ENCODE data around the gene CFI.
"Not testable (repeated sequence)": the region's sequence is repeated elsewhere in the genome, so short reads cannot be mapped to it uniquely, and the experiment has no call there.

CFI gene

GRCh38 chr4:109798866-109799265 is 2.9 kb downstream of the CFI start:
- DNase-seq (ENCODE audit: low read depth in 2 of 3, low spot score in 2 of 3) = no peak

GRCh38 chr4:109795059-109795458 is 6.7 kb downstream of the CFI start:
- no peak for DNase-seq (ENCODE audit: low read depth in 2 of 3, low spot score in 2 of 3)

DNA sequence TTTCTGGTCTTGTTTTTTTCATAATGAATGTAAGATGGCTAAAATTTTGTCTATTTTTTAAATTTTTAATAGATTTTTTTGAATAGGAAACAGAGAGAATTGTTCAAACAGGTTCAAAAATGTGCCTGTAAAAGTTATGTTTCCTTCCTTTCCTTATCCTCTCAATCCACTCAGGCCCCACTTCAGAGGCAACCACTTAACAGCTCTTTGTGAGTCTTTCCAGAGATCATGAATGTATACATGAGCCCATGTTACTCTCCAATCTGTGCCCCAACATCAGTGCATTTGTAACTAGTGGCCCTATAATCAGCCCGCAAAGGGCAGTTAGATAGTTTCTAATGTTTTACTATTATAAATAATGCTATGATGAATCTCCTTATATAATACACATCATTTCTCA is 14.0 kb downstream of the CFI start:
- DNase-seq (ENCODE audit: low read depth in 2 of 3, low spot score in 2 of 3) = no peak

DNA sequence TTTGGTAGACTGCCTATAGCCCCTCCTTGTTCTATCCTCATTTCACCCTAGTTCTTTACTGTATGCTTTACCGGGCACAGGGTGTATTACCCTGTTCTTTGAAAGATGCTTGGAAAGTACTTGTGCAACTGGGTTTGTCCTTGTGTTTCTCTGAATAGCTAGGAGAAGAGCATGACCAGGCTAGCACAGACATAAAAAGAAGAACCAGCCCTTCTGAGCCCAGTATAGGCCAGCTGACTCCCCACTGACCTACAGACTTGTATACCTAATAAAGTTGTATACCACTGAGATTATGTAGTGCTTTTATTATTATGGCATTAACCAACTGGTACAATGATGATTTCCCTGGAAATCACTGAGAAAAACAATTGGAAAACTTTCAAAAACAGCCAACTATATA is 15.0 kb downstream of the CFI start:
- DNase-seq (ENCODE audit: low read depth in 2 of 3, low spot score in 2 of 3) = no peak

GRCh38 chr4:109782092-109782491 is 19.7 kb downstream of the CFI start:
- not testable (repeated sequence) for DNase-seq (ENCODE audit: low read depth in 2 of 3, low spot score in 2 of 3)

- DNase-seq (ENCODE audit: low read depth in 2 of 3, low spot score in 2 of 3) = no peak
Observed at GRCh38 chr4:109764789-109765402, 36.9 kb downstream of the CFI start.

DNA sequence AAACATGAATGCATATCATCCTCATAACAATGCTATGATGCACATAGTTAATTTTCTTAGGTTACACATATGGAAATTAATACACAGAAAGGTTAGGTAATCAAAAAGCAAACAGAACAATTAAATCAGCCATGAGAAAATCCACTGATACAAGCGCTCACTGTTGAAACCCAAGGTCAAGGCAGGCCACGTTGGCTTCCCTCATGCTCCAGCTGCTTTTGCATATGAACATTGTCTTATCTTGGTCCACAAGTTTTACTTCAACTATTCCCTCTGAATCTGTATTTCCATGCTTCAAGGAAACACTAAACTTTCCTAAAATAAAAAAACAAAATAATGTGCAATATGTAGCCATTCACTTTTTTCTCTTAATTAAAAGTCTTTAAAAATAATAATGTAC is 37.4 kb downstream of the CFI start:
- no peak for DNase-seq (ENCODE audit: low read depth in 2 of 3, low spot score in 2 of 3)

DNA sequence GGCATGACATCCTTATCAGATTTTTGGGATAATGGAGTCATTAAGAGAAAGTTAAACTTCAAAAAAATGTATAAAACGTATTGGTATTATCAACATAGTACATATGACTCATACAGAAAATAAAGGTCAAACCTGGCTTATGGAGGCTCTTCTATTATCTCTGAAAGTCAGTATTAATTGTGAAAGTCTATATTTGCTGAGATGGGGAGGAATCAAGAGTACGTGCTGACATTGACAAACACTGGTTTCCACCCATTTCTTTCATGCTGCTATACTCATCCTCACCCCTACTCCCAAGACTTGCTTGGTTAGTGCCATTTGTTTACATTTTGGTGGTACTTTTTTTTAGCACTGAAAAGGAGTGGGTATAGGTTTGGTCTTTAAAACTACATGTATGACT is 41.1 kb downstream of the CFI start:
- DNase-seq (ENCODE audit: low read depth in 2 of 3, low spot score in 2 of 3) = no peak

DNA sequence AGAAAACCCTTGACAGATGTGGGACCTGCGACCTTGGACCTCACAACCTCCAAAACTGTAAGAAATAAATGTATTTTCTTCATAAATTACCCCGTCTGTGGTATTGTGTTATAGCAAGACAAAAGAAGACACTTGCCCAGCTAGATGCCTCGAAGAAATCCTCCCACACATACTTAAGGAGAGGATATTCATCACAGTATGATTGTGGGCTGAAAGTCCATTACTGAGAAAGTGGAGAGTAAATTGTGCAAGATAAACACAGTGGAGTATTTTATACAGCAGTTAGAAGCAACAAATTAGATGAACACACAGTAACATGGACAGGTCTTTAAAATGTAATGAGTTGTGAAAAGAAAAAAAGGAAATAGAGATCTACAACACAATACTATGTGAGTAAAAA is 46.1 kb downstream of the CFI start:
- DNase-seq (ENCODE audit: low read depth in 2 of 3, low spot score in 2 of 3) = no peak

DNA sequence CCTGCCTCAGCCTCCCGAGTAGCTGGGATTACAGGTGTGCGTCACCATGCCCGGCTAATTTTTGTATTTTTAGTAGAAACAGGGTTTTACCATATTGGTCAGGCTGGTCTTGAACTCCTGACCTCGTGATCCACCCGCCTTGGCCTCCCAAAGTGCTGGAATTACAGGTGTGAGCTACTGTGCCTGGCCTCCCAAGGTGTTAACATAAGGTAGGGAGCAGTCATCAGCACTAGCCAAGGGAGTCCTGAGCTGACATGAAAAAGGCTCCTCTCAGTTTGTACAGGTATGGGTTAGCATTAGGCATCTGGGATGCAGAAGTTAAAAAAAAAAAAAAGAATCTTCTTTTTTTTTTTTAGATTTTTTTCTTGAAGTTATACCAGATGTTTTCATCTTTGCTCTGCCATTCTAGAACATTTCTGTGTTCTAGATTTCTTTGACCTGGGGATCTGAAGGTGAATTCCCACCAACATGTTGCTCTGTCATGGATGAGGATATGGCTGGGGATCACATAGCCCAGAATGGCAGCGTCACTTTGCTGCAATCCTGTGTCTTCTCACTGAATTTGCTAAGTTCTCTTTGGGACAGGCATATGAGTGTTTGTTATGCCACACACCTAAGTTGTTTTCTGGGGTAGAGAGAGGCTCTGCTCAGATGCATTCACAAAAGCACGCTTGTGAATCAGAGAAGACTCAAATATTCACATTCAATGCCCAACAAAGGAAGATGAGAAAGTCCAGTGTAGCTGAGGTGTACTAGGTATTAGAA is 47.5 kb downstream of the CFI start:
- no peak for DNase-seq (ENCODE audit: low read depth in 2 of 3, low spot score in 2 of 3)

DNA sequence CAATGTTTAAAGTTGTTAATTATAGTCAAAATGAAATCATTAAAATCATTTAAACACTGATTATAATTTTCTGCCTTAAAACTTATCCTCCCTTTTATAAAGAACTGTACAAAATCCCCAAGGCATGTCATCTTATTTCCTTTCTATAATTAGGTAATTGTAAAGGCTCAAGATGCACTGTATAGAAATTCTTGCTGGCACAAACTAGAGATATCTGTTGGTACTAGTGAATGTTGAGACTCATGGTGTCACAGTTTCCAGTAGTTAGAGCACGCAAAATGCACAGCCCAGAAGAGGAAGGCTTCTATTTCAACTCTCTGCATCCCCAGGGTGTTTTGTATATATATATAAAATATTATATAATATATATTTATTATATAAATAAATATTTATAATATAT is 49.3 kb downstream of the CFI start:
- no peak for DNase-seq (ENCODE audit: low read depth in 2 of 3, low spot score in 2 of 3)

DNA sequence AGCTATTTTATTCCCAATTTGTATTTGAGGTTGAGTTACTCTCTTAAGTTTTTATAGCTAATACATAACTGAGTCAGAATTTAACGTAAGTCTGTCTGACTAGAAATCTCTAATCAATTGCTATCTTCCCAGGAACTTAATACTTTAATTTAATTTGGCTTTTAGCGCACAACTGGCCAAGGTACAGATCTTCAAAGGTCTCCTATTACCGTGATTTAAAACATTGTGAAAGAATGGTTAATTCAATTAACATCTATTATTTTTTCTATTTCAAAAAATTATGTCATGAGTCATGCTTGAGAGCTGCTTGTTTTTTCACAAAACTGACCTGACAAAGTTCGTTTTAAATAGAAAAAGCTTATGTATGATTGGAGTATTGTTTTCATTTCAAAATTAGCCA is 49.9 kb downstream of the CFI start:
- DNase-seq (ENCODE audit: low read depth in 2 of 3, low spot score in 2 of 3) = no peak

GRCh38 chr4:109750652-109751244 is 51.1 kb downstream of the CFI start:
- DNase-seq (ENCODE audit: low read depth in 2 of 3, low spot score in 2 of 3) = no peak

- no peak for DNase-seq (ENCODE audit: low read depth in 2 of 3, low spot score in 2 of 3)
Observed at GRCh38 chr4:109749388-109750082, 52.3 kb downstream of the CFI start.

GRCh38 chr4:109748114-109748513 is 53.7 kb downstream of the CFI start:
- DNase-seq (ENCODE audit: low read depth in 2 of 3, low spot score in 2 of 3) = no peak

- no peak for DNase-seq (ENCODE audit: low read depth in 2 of 3, low spot score in 2 of 3)
Observed at GRCh38 chr4:109746728-109747127, 55.1 kb downstream of the CFI start.

GRCh38 chr4:109745830-109746229 is 56.0 kb downstream of the CFI start:
- DNase-seq (ENCODE audit: low read depth in 2 of 3, low spot score in 2 of 3) = no peak

- no peak for DNase-seq (ENCODE audit: low read depth in 2 of 3, low spot score in 2 of 3)
Observed at GRCh38 chr4:109739547-109739946, 62.3 kb downstream of the CFI start.

DNA sequence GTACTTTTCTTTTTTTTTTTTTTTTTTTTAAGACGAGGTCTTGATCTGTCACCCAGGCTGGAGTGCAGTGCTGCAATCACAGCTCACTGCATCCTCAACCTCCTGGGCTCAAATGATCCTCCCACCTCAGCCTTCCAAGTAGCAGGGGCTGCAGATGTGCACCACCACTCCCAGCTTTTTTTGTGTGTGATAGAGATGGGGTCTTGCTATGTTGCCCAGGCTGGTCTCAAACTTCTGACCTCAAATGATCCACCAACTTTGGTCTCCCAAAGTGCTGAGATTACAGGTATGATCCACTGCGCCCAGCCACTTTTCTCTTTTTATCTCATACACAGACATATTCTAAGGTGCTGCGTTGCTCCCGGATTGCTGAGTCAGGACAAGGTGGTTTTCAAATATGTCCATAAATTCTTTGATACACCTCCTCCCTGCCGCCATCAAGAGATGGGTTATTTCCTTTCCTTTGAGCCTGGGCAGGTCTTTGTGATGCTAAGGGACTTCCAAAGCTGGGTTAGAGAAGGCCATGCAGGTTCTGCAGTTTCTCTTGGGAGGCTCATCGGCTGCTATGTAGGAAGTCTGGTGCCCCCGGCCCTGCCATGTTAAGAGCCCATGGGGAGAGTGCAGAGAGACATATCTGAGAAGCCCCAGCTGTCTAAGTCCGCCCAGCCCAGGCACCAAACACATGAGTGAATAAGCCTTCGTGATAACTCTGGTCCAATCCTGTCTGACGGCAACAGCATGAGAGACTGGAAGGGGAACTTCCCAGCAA is 63.5 kb downstream of the CFI start:
- no peak for DNase-seq (ENCODE audit: low read depth in 2 of 3, low spot score in 2 of 3)

GRCh38 chr4:109735566-109736365 is 66.0 kb downstream of the CFI start:
- DNase-seq (ENCODE audit: low read depth in 2 of 3, low spot score in 2 of 3) = no peak

All from activated CD8-positive, alpha-beta memory T cell treated with anti-CD3 and anti-CD28 coated beads for 48 hours (primary cell).